ENCODE data around the gene GNAT3.

Gene GNAT3

DNA sequence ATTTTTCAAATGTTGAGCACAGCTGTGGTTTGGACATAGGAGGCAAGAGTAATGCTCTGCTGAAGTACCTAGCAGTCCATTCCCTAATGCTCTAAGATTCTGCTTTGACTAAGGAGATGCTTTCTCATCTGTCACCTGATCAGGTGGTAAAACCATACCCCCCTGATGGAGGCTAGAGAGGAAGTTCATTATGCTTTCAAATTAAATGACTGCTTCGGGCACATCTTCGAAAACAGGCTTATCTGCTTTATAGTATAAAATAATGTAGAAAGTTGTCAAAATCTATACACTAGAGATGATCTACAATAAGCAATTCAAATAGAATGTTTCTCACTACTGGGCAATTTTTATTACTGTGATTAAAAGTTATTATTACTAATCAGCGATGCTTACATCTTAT lies at the start of gene GNAT3:
GNAT3 (minus strand) TSS at position 101 of the 400 bp plus-strand sequence. CDS start 138 bp downstream, outside the sequence.
- H3K4me3 ChIP-seq (replicated peaks; ENCODE audit: low read depth, low read length), result no peak within 1 kb of the TSS
- TF ChIP-seq, protein P1, sequence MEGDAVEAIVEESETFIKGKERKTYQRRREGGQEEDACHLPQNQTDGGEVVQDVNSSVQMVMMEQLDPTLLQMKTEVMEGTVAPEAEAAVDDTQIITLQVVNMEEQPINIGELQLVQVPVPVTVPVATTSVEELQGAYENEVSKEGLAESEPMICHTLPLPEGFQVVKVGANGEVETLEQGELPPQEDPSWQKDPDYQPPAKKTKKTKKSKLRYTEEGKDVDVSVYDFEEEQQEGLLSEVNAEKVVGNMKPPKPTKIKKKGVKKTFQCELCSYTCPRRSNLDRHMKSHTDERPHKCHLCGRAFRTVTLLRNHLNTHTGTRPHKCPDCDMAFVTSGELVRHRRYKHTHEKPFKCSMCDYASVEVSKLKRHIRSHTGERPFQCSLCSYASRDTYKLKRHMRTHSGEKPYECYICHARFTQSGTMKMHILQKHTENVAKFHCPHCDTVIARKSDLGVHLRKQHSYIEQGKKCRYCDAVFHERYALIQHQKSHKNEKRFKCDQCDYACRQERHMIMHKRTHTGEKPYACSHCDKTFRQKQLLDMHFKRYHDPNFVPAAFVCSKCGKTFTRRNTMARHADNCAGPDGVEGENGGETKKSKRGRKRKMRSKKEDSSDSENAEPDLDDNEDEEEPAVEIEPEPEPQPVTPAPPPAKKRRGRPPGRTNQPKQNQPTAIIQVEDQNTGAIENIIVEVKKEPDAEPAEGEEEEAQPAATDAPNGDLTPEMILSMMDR (IDR thresholded peaks at IDR 0.05; ENCODE audit: low read depth, low read length, missing control alignments), result no peak
- no peak for DNase-seq (ENCODE audit: extremely low read depth, low read depth)

DNA sequence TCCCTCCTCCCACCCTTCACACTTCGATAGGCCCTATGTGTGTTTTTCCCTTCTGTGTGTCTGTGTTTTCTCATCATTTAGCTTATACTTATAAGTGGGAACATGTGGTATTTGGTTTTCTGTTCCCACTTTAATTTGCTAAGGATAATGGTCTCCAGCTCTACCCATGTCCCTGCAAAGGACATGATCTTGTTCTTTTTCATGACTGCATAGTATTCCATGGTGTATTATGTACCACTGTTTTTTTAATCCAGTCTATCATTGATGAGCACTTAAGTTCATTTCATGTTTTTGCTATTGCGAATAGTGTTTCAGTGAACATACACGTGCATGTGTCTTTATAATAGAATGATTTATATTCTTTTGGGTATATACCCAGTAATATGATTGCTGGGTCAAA lies 46.3 kb upstream of the GNAT3 start:
- no peak overlapping the region for H3K4me3 ChIP-seq (replicated peaks; ENCODE audit: low read depth, low read length)
- TF ChIP-seq, protein P1 (IDR thresholded peaks at IDR 0.05; ENCODE audit: low read depth, low read length, missing control alignments), result no peak
- no peak for DNase-seq (ENCODE audit: extremely low read depth, low read depth)

DNA sequence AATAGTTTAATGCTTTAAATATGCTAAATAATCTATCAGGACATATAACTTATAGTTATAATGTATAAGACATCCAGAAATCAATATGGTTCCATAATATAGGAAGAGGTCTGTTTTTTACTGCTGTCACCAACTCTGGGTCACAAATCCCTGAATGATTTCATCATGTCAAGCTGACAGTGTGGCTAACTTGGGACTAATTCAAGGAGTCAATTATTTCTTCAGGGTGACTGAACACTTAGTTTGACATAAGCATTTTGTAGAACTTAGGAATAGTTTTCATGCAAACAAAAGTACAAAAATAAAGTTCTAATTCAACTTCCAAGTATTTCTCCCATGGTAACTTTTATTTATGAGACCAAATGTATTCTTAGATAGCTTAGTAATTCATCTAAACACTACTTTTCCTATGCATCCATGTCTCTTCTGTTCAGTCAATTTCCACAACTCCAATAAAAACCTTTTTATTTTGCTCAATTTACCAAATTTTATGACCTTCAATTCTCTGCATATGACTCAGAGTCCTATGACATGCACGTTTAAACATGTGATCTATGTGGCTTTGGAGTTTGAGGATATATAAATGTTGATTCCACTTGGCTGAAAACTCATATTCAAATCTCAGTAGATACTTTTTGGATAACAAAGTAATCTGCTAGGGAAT lies 40.3 kb upstream of the GNAT3 start:
- peak; percentile 21 for DNase-seq (ENCODE audit: extremely low read depth, low read depth)
- no peak overlapping the region for H3K4me3 ChIP-seq (replicated peaks; ENCODE audit: low read depth, low read length)
- TF ChIP-seq, protein P1 (IDR thresholded peaks at IDR 0.05; ENCODE audit: low read depth, low read length, missing control alignments), result no peak

DNA sequence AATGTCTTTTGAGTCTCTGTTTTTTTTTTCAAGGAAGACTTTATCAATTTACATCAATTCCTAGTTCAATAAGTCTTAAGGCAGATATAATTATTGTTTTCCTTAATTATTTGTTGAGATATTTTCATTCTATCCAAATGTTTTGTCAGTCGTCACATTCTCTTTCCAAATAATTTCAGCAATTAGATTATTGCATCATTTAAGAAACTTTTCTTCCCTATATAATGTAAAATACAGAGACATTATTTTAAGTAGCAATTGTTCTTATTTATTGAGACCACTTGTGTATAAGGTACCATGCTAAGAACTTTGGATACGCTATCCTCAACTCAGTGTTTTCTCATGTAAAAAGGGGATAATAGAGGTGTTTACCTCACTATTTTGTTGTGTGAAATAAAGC lies 38.1 kb upstream of the GNAT3 start:
- DNase-seq (ENCODE audit: extremely low read depth, low read depth), result no peak
- TF ChIP-seq, protein P1 (IDR thresholded peaks at IDR 0.05; ENCODE audit: low read depth, low read length, missing control alignments), result no peak
- no peak overlapping the region for H3K4me3 ChIP-seq (replicated peaks; ENCODE audit: low read depth, low read length)

DNA sequence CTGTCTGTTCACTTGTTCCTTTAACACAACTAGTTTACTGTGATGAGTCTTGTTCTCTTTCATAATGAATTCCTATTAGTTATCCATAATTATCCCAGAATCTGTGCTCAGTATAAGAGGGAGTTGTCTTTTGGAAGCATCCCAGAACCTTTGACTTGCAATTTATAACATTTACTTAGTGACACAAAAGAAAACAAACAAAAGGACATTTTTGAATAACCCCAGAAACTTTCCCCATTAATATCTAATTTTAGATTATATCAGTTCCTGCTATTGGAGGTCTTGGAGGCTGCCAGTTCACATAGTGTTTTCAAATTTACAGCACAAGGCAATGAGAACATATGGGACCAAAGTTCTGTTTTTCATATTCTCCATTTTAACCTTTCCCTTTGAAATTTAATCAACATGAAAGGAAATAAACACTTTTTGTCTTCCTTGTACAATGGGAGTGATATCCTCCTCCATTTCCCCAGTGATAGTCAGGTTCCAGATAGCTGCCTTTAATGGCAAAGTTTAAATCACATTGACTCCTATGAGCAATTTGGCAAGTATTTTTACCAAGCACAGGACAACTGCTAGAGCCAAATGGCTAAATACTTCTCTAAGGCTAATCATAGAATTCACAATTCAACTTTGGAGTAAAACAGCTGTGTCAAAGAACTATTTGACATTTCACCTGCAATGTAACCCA lies 37.1 kb upstream of the GNAT3 start:
- H3K4me3 ChIP-seq (replicated peaks; ENCODE audit: low read depth, low read length), result no peak overlapping the region
- DNase-seq (ENCODE audit: extremely low read depth, low read depth), result no peak
- TF ChIP-seq, protein P1 (IDR thresholded peaks at IDR 0.05; ENCODE audit: low read depth, low read length, missing control alignments), result no peak

DNA sequence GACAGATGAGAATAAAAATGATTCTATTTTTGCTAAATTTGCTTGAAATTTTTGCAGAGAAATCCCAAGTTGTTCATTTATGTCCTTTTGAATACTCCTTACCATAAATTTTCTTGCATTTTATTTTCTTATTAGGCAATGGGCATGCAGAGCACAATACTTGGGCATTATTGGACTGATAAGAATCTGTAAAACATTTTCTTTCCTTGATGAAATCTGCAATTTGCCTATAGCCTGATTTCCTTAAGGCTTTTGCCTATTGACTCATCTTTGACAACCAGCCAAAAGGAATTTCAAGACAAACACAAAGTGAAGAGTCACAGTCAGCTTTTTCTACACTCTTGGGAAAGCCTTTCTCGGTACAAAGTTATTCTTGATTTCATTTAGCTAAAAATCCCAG lies 30.5 kb upstream of the GNAT3 start:
- peak; percentile 70 for DNase-seq (ENCODE audit: extremely low read depth, low read depth)
- TF ChIP-seq, protein P1 (IDR thresholded peaks at IDR 0.05; ENCODE audit: low read depth, low read length, missing control alignments), result no peak
- no peak overlapping the region for H3K4me3 ChIP-seq (replicated peaks; ENCODE audit: low read depth, low read length)

All from HFF-Myc (cell line).